Mesangial cell (primary cell): Measurements from ENCODE around the gene TIAL1. TPM values are rescaled to one million over a fixed set of nuclear protein-coding genes. Genes with fewer than 3 reads are reported as not detected.

Experiments
- total RNA-seq: library from RNA; depleted of rRNA; stranded (reverse); fragments of >200 nt; gene quantifications from 2 replicates; pipeline ENCODE4 v1.2.3, GENCODE V29; 2015

The TIAL1 gene, protein sequence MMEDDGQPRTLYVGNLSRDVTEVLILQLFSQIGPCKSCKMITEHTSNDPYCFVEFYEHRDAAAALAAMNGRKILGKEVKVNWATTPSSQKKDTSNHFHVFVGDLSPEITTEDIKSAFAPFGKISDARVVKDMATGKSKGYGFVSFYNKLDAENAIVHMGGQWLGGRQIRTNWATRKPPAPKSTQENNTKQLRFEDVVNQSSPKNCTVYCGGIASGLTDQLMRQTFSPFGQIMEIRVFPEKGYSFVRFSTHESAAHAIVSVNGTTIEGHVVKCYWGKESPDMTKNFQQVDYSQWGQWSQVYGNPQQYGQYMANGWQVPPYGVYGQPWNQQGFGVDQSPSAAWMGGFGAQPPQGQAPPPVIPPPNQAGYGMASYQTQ
- 30.0 and 34.7 TPM in 2 replicates for total RNA-seq

DNA sequence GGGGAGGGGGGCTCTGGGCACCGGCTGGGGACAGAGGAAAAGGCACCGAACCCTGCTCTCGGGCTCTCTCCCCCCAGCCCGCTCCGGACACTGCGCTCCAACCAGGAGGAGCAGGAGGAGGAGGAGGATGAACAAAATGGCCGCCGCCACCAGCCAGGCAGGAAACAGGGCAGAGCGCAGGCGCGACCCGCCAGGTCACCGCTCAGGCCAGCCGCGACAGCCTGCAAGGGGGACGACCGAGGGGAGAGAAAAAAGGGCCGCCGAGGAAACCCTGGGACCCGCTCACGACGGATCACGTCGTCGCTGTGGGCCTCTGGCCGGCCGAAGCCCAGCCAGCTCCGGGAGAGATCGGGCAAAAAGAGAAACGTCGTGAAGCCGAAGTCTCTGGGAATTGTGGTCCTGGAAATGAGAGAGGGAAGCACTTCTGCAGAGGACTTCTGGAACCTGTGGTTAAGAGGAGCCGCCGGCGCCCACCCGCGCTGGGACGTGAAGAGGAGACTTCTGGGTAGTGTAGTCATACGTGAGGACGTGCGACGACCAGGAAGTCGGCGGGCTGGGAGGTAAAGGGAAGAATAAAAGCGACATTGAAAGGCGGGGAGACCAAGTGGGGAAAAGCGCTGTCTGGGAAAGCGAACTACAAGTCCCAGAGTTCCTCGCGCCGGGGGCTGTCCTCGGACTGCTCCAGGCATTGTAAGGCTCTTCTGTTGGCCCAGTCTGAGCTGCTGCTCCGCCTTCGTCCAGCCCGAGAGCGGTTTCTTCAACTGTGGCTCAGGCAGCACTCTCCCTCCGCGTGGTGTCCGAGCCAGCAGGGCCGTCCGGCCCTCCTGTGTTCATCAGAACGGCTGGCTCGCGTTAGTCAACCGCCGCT is at the start of gene TIAL1:
Gene TIAL1 (minus strand): TSS at position 428 of the 868 bp plus-strand sequence. CDS start 499 bp downstream, outside the sequence.

GRCh38 chr10:119542357-119542987 is 54.3 kb downstream of the TIAL1 start, which contains the start of gene RGS10:
RGS10 (minus strand) TSS chr10:119542719; CDS start chr10:119542638, 81 bp downstream.

Other genes starting within 250 kb of the TIAL1 start
- 31.4 and 32.7 TPM in 2 replicates for gene RGS10, start 54.2 kb downstream of the TIAL1 start, total RNA-seq
- gene BAG3, start 54.4 kb upstream of the TIAL1 start, total RNA-seq = 48.2 and 53.6 TPM in 2 replicates
- 17.9 and 18.5 TPM in 2 replicates for gene INPP5F, start 129.1 kb upstream of the TIAL1 start, total RNA-seq